ENCODE data around the gene RERE. TPM values are rescaled to one million over a fixed set of nuclear protein-coding genes. Genes with fewer than 3 reads are reported as not detected.

Gene RERE
- total RNA-seq, 1 donor from 2014 or later, result 124 TPM

- no peaks in the 10 kb centered on the region for H3K27me3 ChIP-seq (ENCODE audit: insufficient read depth, low read length)
- no peak overlapping the region for H3K27ac ChIP-seq (ENCODE audit: low read depth, low read length)
- H3K79me2 ChIP-seq (ENCODE audit: insufficient read depth, low read length), result peaks cover 55% of the 10 kb centered on the region
- no peak for DNase-seq (ENCODE audit: low read depth)
- peaks cover 4% of the 10 kb centered on the region for H3K36me3 ChIP-seq (ENCODE audit: insufficient read depth, low read length)
- H2AFZ ChIP-seq (ENCODE audit: low read depth, low read length), result no peak overlapping the region
- no peak for FAIRE-seq
- H3K9me3 ChIP-seq (ENCODE audit: insufficient read depth, low read depth, low read length), result no peaks in the 10 kb centered on the region
- Mint-ChIP-seq H3K9me3 (ENCODE audit: unreplicated experiment) (no peaks in the 10 kb centered on the region), H3K4me3 (ENCODE audit: unreplicated experiment) (no peak overlapping the region), H3K27me3 (ENCODE audit: low read depth, unreplicated experiment) (no peaks in the 10 kb centered on the region), H3K36me3 (ENCODE audit: low read depth, unreplicated experiment) (peaks cover 19% of the 10 kb centered on the region), H3K27ac (ENCODE audit: unreplicated experiment) (peak overlapping the region; percentile 72), H3K4me1 (ENCODE audit: low read depth, unreplicated experiment) (peaks cover 56% of the 10 kb centered on the region)
- no peak overlapping the region for H3K4me3 ChIP-seq (ENCODE audit: insufficient read depth, low read depth, low read length)
- H4K20me1 ChIP-seq (ENCODE audit: insufficient read depth, low read length), result peaks cover 66% of the 10 kb centered on the region
- H3K4me2 ChIP-seq (ENCODE audit: low read length), result no peak overlapping the region
- no peak overlapping the region for H3K9ac ChIP-seq (ENCODE audit: low read length)
- H3K4me1 ChIP-seq (ENCODE audit: insufficient read depth, low read length), result peaks cover 18% of the 10 kb centered on the region
- TF ChIP-seq EZH2 (IDR thresholded peaks at IDR 0.05; ENCODE audit: insufficient read depth, low read length) (no peak), CTCF (IDR thresholded peaks at IDR 0.05; ENCODE audit: insufficient read depth, low read depth, low read length) (no peak)
Observed at GRCh38 chr1:8367571-8368194, 449.8 kb downstream of the RERE start.

GRCh38 chr1:8365661-8366362 is 451.6 kb downstream of the RERE start:
- H3K9me3 ChIP-seq (ENCODE audit: insufficient read depth, low read depth, low read length), result no peaks in the 10 kb centered on the region
- H3K4me3 Mint-ChIP-seq (ENCODE audit: unreplicated experiment), result no peak overlapping the region
- no peak for DNase-seq (ENCODE audit: low read depth)
- no peak overlapping the region for H3K4me3 ChIP-seq (ENCODE audit: insufficient read depth, low read depth, low read length)
- TF ChIP-seq EZH2 (IDR thresholded peaks at IDR 0.05; ENCODE audit: insufficient read depth, low read length) (no peak), CTCF (IDR thresholded peaks at IDR 0.05; ENCODE audit: insufficient read depth, low read depth, low read length) (no peak)
- no peak overlapping the region for H2AFZ ChIP-seq (ENCODE audit: low read depth, low read length)
- peaks cover 38% of the 10 kb centered on the region for H3K4me1 Mint-ChIP-seq (ENCODE audit: low read depth, unreplicated experiment)
- no peak for FAIRE-seq
- H3K9me3 Mint-ChIP-seq (ENCODE audit: unreplicated experiment), result no peaks in the 10 kb centered on the region
- H3K27me3 Mint-ChIP-seq (ENCODE audit: low read depth, unreplicated experiment), result no peaks in the 10 kb centered on the region
- H3K27ac ChIP-seq (ENCODE audit: low read depth, low read length), result no peak overlapping the region
- no peak overlapping the region for H3K4me2 ChIP-seq (ENCODE audit: low read length)
- H3K36me3 ChIP-seq (ENCODE audit: insufficient read depth, low read length), result peaks cover 9% of the 10 kb centered on the region
- peaks cover 56% of the 10 kb centered on the region for H4K20me1 ChIP-seq (ENCODE audit: insufficient read depth, low read length)
- H3K36me3 Mint-ChIP-seq (ENCODE audit: low read depth, unreplicated experiment), result peaks cover 28% of the 10 kb centered on the region
- H3K27ac Mint-ChIP-seq (ENCODE audit: unreplicated experiment), result peak overlapping the region; percentile 34
- no peaks in the 10 kb centered on the region for H3K27me3 ChIP-seq (ENCODE audit: insufficient read depth, low read length)
- peaks cover 8% of the 10 kb centered on the region for H3K4me1 ChIP-seq (ENCODE audit: insufficient read depth, low read length)
- H3K79me2 ChIP-seq (ENCODE audit: insufficient read depth, low read length), result peaks cover 40% of the 10 kb centered on the region
- no peak overlapping the region for H3K9ac ChIP-seq (ENCODE audit: low read length)
